GM12891 (cell line): ENCODE data around the gene PRDM13.
"Not testable (repeated sequence)": the region's sequence is repeated elsewhere in the genome, so short reads cannot be mapped to it uniquely, and the experiment has no call there.

Experiments used
- DNase-seq: peaks from one replicate; pipeline ENCODE4 v3.0.0; 2011; ENCODE audit warnings: low spot score; ENCODE audit not compliant: insufficient read length
- FAIRE-seq: peaks from 2 replicates; lab custom pipeline; 2011; peaks lifted over from hg19 to GRCh38; lab: Jason Lieb, UNC
- PAX5 ChIP-seq: IDR thresholded peaks from 2 replicates; pipeline ENCODE4 v1.6.1; 2011; ENCODE audit warnings: low read length, moderate library complexity, mild to moderate bottlenecking; ENCODE audit not compliant: insufficient read depth, severe bottlenecking
- POLR2A ChIP-seq: IDR thresholded peaks from 2 replicates; pipeline ENCODE4 v1.6.1; 2011; ENCODE audit warnings: low read depth, low read length, control low read depth
- POLR2AphosphoS5 ChIP-seq: IDR thresholded peaks from 2 replicates; pipeline ENCODE4 v1.6.1; 2011; ENCODE audit warnings: low read depth, low read length, control low read depth
- POU2F2 ChIP-seq: IDR thresholded peaks from 2 replicates; pipeline ENCODE4 v1.6.1; 2011; ENCODE audit warnings: low read depth, mild to moderate bottlenecking, control low read depth, low read length, moderate library complexity
- SPI1 ChIP-seq: IDR thresholded peaks from 2 replicates; pipeline ENCODE4 v1.6.1; 2011; ENCODE audit warnings: low read depth, low read length, control low read depth
- TAF1 ChIP-seq: IDR thresholded peaks from 2 replicates; pipeline ENCODE4 v1.6.1; 2011; ENCODE audit warnings: low read depth, low read length, control low read depth

Gene PRDM13

GRCh38 chr6:99629293-99629692, 22.7 kb downstream of the PRDM13 start:
- no peak for TF ChIP-seq POLR2AphosphoS5
- no peak for TF ChIP-seq TAF1
- no peak for TF ChIP-seq PAX5
- no peak for TF ChIP-seq SPI1
- TF ChIP-seq POLR2A, result no peak
- no peak for TF ChIP-seq POU2F2
- FAIRE-seq, result no peak
- DNase-seq, result no peak

GRCh38 chr6:99637629-99638028, 31.0 kb downstream of the PRDM13 start:
- FAIRE-seq (no peak), DNase-seq (no peak)
- TF ChIP-seq POLR2A (no peak), POLR2AphosphoS5 (no peak), PAX5 (no peak), POU2F2 (no peak), TAF1 (no peak), SPI1 (no peak)

GRCh38 chr6:99638358-99638757, 31.7 kb downstream of the PRDM13 start:
- FAIRE-seq, DNase-seq: not testable (repeated sequence)

GRCh38 chr6:99641270-99641669, 34.6 kb downstream of the PRDM13 start:
- DNase-seq, result no peak
- TF ChIP-seq TAF1 (no peak), POLR2A (no peak), SPI1 (no peak), PAX5 (no peak), POU2F2 (no peak), POLR2AphosphoS5 (no peak)

GRCh38 chr6:99645986-99646385, 39.4 kb downstream of the PRDM13 start:
- no peak for TF ChIP-seq POLR2AphosphoS5
- TF ChIP-seq SPI1, result no peak
- TF ChIP-seq TAF1, result no peak
- TF ChIP-seq PAX5, result no peak
- no peak for TF ChIP-seq POU2F2
- TF ChIP-seq POLR2A, result no peak
- DNase-seq (no peak), FAIRE-seq (no peak)

More at GRCh38 chr6:99641270-99641669, 34.6 kb downstream of the PRDM13 start:
- FAIRE-seq, result no peak

GRCh38 chr6:99650091-99650571, 43.5 kb downstream of the PRDM13 start:
- not testable (repeated sequence) for DNase-seq, FAIRE-seq

GRCh38 chr6:99660206-99660605, 53.6 kb downstream of the PRDM13 start:
- FAIRE-seq (no peak), DNase-seq (no peak)
- TF ChIP-seq POLR2A (no peak), PAX5 (no peak), POLR2AphosphoS5 (no peak), SPI1 (no peak), POU2F2 (no peak), TAF1 (no peak)

- TF ChIP-seq TAF1 (no peak), POLR2AphosphoS5 (no peak), POLR2A (no peak)
- DNase-seq (no peak), FAIRE-seq (no peak)
These were observed 55.2 kb downstream of the PRDM13 start for GRCh38 chr6:99661870-99662269.

GRCh38 chr6:99662616-99663015, 56.0 kb downstream of the PRDM13 start:
- no peak for FAIRE-seq
- TF ChIP-seq TAF1 (no peak), POU2F2 (no peak), PAX5 (no peak), POLR2A (no peak), POLR2AphosphoS5 (no peak), SPI1 (no peak)

More at GRCh38 chr6:99662616-99663015, 56.0 kb downstream of the PRDM13 start:
- DNase-seq, result no peak
